ENCODE data around the gene CARNS1.
"Not testable (repeated sequence)": the region's sequence is repeated elsewhere in the genome, so short reads cannot be mapped to it uniquely, and the experiment has no call there.

Gene CARNS1

GRCh38 chr11:67409781-67410368 is 5.6 kb upstream of the CARNS1 start:
- DNase-seq (ENCODE audit: low spot score): peak; percentile 40

- DNase-seq (ENCODE audit: low spot score): peak; percentile 98
These were observed 5.1 kb upstream of the CARNS1 start for GRCh38 chr11:67410369-67410831.

DNA sequence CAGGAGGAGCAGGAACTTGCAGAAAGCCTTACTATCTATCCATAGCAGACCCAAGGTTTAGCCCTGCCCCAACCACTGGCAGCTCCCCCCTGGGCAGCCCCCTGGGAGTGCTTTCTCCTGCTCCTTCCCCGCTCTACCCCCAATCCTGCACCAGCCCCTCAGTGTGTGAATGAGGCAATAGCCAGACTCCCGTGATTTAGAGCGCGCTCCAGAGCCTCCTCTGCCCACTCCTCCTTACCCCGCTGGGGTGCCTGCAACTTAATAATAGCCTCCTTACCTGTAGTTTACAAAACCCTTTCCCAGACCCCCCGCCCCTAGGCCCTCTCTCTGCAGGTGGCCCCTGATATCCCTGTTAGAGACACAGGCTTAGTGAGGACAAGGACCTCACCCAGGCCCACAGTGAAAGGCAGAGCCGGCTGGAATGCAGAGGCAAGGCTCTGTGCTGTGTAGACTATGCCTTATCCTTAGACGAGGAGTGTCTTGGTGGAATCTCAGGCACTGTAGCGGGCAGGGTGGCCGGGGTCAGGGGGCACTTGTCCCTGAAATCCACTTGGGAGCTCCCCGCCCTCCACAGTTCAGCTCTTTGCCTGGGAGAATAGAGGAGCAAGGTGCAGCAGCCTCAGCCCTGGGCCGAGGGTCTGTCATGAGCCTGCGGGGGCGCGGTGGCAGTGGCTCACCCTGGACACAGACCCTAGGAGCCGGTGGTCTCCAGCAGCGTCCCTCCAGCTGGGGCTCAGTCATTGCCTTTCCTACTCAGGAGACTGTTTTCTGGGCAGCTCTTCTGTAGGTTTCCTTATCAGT is 4.3 kb upstream of the CARNS1 start:
- DNase-seq (ENCODE audit: low spot score): no peak

DNA sequence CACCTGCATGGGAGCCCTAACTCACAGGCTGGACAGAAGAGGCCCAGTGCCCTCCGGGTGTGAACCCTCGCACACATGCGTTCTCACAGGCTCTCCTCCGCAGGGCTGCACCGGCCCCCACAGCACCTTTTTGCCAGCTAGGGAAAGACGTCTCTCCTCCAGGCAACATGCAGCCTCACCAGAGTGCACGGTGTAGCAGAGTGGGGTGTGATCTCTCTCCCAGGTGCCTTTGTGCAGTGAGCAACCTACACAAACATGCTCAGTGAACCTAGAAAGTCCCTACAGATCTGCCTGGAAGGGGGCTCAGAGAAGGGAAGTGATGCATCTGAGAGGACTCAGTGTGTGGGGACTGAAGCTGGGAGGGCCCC is 3.7 kb upstream of the CARNS1 start:
- DNase-seq (ENCODE audit: low spot score): no peak

DNA sequence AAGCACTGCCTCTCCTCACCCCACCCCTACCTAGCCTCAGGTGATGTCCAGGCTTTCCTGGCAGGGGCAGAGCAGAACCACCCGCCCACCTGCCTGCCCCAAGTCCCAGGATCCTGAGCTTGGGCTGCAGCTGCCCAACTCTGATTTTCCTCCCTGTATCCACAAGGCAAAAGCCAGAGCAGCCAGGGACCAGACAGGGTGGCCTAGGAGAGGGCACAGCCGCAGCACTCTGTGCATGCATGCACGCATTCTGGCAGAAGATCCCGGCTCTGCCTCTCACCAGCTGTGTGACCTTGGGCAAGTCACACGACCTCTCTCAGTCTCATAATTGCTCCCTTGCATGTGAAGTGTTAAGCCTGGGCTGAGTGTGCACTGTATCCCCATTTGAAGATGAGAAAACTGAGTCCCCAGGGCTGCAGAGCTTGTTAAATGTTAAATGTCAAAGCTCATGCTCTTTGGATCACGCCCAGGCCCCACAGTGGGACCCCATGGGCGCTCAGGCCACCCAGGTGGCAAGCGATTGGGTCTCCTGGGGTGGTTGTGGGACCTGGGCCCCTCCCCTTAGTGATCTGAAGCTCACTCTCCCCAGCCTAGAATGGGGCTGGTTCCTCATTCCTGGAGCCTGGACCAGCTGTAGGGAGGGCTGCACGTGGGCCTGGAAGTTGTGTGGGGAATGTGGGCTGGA is 2.8 kb upstream of the CARNS1 start:
- DNase-seq (ENCODE audit: low spot score): no peak

DNA sequence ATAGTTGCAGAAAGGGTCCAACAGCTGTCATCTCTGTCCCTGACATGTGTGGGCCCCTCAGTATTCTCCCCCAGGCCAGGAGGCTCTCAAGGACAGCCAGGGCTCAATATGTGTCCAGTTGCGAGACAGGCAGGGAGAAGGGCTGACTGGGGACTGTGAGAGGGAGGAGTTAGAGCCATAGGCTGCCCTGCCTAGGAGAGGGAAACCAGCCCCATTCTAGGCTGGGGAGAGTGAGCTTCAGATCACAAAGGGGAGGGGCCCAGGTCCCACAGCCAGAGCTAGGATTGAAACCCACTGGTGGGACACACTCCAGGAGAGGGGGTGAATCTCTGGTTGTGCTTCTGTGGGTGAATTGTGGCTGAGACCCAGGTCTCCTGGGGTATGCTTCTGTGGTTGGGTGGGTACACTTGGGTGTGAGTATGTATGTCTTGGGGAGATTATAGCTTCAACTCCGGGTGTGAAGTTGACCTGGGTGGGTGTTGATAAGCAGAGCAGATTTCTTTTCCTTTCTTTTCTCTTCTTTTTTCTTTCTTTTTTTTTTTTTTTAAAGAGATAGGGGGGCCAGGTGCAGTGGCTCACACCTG is 2.1 kb upstream of the CARNS1 start:
- DNase-seq (ENCODE audit: low spot score): peak; percentile 45

DNA sequence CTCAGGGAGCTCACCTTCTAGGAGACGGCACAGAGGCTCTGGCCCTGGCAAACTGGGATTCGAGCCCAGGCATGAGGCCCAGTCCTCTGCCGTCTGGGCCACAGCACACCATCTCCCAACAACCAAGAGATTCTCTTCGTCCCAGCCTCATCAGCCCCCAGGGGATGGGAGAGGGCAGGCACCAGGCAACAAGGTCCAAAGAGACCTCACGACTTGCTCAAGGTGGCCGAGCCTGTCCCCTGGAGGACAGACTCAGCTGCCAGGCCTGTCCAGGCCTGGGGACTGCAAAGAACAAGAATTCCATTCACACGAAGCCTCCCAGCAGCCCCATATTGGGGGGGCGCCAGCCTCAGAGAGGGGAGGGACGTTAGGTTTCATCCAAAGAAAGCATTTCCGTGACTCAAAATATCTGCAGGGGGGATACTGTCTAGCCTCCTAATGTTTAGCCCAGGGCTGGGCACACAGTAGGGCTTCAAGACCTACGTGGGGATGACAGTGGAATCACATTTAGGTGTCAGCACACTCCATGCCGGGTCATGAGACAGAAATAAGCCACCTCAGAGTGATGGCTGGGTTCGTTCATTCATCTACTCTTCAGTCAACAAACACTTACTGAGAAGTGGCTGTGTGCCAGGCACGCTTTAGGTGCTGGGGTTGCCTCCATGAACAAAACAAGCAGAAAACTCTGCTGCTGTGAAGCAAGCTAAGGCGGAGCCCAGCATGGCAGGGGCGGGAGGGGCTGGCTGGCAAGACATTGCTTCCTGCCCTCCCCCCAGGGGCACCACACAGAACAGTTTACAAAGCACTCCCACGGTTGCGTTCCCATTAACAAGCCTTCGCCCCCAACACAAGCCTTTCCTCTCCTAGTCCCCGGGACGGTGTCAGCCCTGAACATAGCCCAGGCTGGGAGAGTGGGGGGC is 1.2 kb downstream of the CARNS1 start:
- peak; percentile 58 for DNase-seq (ENCODE audit: low spot score)

- no peak for DNase-seq (ENCODE audit: low spot score)
These were observed 1.9 kb downstream of the CARNS1 start for GRCh38 chr11:67417425-67417824.

DNA sequence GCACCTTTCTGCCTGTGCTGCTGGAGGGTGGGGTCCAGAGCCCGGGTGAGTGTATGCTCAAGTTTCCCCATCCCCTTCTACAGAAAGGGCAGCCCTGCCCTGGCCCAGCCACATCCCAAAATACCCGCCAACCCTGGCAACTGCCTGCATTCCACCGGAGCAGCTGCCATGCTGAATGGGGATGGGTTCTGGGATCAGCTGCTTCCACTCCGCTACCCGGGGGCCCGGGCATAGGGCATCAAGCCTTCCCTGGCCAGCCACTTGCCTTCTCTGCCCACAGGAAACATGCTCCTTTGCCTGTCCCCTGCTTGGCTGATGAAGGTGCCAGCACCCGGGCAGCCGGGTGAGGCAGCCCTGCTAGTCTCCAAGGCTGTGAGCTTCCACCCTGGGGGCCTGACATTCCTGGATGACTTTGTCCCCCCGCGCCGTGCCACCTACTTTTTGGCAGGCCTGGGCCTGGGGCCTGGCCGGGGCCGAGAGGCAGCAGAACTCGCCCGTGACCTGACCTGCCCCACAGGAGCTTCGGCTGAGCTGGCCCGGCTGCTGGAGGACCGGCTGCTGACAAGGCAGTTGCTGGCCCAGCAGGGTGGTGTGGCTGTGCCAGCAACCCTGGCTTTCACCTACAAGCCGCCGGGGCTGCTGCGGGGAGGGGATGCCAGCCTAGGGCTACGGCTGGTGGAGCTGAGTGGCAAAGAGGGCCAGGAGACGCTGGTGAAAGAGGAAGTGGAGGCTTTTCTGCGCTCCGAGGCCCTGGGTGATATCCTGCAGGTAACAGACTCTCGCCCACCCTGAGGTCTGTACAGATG is 3.2 kb downstream of the CARNS1 start:
- DNase-seq (ENCODE audit: low spot score): peak; percentile 28

DNA sequence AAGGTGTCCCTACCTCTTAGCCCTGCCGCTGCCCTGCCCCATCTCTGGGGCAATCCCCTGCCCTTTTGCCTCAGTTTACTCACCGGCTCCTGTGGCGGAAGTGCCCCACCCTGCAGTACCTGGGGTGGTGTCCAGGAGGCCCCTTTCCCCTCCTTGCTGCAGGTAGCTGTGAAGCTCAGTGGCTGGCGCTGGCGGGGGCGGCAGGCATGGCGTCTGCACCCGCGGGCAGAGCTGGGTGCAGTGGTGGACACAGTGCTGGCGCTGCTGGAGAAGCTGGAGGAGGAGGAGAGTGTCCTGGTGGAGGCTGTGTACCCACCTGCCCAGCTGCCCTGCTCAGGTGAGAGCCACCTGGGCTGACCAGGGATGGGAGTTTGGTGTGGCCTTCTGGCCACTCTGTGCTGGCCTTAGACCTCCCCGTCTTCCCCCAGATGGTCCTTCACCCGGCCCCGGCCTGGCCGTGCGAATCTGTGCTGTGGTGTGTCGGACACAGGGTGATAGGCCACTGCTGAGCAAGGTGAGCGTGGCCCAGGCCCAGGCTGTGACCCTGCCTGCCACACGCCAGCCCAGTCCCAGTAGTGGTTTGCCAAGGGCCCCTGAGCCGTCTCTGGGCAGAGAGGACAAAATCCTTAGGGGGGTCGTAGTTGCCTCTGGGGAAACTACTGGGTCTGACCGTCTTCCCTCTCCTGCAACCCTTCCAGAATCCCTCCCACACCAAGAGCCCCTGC is 4.0 kb downstream of the CARNS1 start:
- no peak for DNase-seq (ENCODE audit: low spot score)

DNA sequence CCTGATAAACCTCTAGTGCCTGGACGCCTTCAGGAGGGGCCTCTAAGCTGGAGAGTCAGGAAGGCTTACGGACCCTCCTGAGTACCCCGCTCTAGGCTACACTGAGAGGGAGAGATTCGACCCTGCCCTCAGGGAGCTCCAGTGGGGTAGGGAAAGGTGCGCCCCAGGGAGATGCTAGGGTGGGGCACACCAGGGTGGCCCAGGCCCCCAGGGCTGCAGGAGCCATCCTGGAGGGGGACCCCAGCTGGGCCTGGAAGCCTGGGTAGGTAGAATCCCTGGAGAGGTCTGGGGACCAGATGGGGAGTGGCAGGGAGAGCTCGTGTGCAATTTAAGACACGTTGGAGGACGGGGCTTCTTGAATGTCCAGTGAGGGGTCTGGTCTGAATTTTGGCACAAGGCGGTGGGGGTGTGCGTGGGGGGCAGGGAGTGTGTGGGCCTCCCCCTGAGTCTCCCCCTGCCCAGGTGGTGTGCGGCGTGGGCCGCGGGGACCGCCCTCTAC is 4.7 kb downstream of the CARNS1 start:
- no peak for DNase-seq (ENCODE audit: low spot score)

DNA sequence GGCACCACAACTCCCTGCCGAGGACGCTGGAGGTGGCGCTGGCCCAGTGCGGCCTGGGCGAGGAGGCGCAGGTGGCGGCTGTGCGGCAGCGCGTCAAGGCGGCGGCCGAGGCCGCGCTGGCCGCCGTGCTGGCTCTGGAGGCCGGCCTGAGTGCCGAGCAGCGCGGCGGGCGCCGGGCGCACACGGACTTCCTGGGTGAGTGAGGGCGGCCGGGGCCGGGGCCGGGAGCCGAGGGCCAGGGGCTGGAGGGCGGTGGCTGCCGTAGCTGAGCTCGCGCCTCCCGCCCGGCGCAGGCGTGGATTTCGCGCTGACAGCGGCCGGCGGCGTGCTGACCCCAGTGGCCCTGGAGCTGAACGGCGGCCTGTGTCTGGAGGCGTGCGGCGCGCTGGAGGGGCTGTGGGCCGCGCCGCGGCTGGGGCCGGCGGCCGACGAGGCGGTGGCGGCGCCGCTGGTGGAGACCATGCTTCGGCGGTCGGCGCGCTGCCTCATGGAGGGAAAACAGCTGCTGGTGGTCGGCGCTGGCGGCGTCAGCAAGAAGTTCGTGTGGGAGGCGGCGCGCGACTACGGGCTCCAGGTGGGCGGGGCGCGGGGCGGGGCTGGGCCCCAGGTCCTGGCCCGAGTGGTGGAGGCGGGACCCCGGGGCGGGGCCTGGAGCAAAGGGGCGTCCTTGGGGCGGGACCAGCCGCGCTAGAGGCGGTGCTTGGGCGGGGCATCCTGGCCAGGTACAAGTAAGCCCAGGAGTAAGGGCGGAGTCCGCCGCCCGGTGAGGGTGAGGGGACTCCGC is 5.4 kb downstream of the CARNS1 start:
- peak; percentile 82 for DNase-seq (ENCODE audit: low spot score)

GRCh38 chr11:67421430-67422031 is 6.1 kb downstream of the CARNS1 start:
- DNase-seq (ENCODE audit: low spot score): no peak

GRCh38 chr11:67422891-67423290 is 7.4 kb downstream of the CARNS1 start:
- DNase-seq (ENCODE audit: low spot score): no peak

DNA sequence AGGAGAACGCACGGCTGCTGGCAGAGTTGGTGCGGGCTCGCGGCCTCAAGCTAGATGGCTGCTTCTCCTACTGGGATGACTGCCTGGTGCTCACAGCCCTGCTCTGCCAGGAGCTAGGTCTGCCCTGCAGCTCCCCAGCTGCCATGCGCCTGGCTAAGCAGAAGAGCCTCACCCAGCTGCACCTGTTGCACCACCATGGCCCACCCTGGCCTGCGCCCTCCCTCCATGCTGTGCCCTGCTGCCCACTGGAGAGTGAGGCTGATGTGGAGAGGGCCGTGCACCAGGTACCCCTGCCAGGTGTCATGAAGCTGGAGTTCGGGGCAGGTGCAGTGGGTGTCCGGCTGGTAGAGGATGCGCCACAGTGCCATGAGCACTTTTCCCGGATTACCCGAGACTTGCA is 8.0 kb downstream of the CARNS1 start:
- no peak for DNase-seq (ENCODE audit: low spot score)

DNA sequence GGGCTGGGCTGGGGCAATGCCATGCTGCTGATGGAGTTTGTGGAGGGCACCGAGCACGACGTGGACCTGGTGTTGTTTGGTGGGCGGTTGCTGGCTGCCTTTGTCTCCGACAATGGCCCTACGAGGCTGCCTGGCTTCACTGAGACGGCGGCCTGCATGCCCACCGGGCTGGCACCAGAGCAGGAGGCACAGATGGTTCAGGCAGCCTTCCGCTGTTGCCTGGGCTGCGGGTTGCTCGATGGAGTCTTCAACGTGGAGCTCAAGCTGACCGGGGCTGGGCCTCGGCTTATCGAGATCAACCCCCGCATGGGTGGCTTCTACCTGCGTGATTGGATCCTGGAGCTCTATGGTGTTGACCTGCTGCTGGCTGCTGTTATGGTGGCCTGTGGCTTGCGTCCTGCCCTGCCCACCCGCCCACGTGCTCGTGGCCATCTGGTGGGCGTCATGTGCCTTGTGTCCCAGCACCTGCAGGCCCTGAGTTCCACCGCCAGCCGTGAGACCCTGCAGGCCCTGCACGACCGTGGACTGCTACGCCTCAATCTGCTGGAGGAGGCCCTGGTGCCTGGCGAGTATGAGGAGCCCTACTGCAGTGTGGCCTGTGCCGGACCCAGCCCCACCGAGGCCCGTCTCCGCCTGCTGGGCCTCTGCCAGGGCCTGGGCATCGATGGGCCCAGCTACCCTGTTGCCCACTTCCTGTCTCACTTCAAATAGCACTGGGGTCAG is 8.6 kb downstream of the CARNS1 start:
- no peak for DNase-seq (ENCODE audit: low spot score)

DNA sequence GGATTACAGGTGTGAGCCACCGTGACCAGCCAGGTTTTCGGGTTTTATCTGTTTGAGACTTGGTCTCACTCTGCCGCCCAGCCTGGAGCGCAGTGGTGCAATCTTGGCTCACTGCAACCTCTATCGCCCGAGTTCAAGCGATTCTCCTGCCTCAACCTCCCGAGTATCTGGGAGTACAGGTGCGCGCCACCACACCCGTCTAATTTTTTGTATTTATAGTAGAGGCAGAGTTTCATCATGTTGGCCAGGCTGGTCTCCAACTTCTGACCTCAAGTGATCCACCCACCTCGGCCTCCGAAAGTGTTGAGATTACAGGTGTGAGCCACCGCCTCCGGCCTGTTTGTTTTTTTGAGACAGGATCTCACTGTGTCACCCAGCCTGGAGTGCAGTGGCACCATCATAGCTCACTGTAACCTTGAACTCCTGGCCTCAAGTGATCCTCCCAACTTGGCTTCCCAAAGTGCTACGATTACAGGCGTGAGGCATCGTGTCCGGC is 11.9 kb downstream of the CARNS1 start:
- DNase-seq (ENCODE audit: low spot score): not testable (repeated sequence)
